Measurements from ENCODE around the gene FMC1. TPM values are rescaled to one million over a fixed set of nuclear protein-coding genes. Genes with fewer than 3 reads are reported as not detected.
"Not testable (repeated sequence)": the region's sequence is repeated elsewhere in the genome, so short reads cannot be mapped to it uniquely, and the experiment has no call there.

The FMC1 gene
- total RNA-seq, 5 donors from 2014 or later (not counting 1 experiment from before 2014, with no cell fraction given) = 3.1 to 9.8 (median 8.5) TPM

DNA sequence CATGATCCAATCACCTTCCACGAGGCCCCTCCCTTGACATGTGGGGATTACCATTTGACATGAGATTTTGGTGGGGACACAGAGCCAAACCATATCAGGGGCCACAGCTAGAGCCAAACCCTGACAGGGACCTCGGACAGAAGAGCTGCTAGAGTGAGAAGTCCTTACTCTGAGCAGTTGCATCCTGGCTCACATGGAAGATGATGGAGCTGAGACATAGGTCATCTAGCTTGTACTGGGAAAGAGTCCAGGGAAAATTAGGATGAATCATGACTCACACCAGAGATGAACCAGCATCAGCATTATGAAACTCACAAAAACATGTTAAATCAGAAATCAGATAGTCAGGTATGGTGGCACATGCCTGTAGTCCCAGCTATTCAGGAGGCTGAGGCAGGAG, 12.8 kb upstream of the FMC1 start:
- Histone ChIP-seq H3K36me3 (ENCODE audit: control insufficient read depth in 2 of 2, extremely low read depth in 1 of 2, insufficient read depth in 1 of 2, low read length in 1 of 2) (no peaks in the 10 kb centered on the region), H3K9me3 (no peaks in the 10 kb centered on the region), H3K4me3 (ENCODE audit: control insufficient read depth in 1 of 2, extremely low read depth in 1 of 2, low read length in 1 of 2) (no peak overlapping the region), H3K27me3 (replicated peaks in 1 of 2; ENCODE audit: control insufficient read depth in 2 of 2, extremely low read depth in 1 of 2, insufficient read depth in 2 of 2, low read length in 1 of 2) (no peaks in the 10 kb centered on the region), H3K4me1 (ENCODE audit: control insufficient read depth in 1 of 2, extremely low read depth in 1 of 2, insufficient read depth in 2 of 2, low read length in 2 of 2) (no peaks in the 10 kb centered on the region), H3K27ac (ENCODE audit: low read length) (no peak overlapping the region)
- ChIA-PET CTCF (interaction anchor here in 1 of 2 donors (0.7 kb wide), 1 partner anchor 11 kb away, joined by 3 read pairs; no protein-coding TSS in a partner anchor), POLR2A (no interaction called here)
- Mint-ChIP-seq H3K4me3 (no peak overlapping the region), H3K4me1 (peaks cover 13 to 14% (median 14%) of the 10 kb centered on the region in 3 donors), H3K27ac (no peak overlapping the region), H3K9me3 (peaks cover 0 to 7% (median 0%) of the 10 kb centered on the region in 3 donors), H3K36me3 (no peaks in the 10 kb centered on the region), H3K27me3 (no peaks in the 10 kb centered on the region)
- ATAC-seq (replicated peaks in 1 of 4) = no peak
- DNase-seq = no peak
- WGBS (ENCODE audit: insufficient coverage) = 71% methylated on average over 1 of the region's 2 CpGs

- H3K27me3 ChIP-seq (replicated peaks in 1 of 2; ENCODE audit: control insufficient read depth in 2 of 2, extremely low read depth in 1 of 2, insufficient read depth in 2 of 2, low read length in 1 of 2) = no peaks in the 10 kb centered on the region
- H3K9me3 Mint-ChIP-seq = peaks cover 0 to 7% (median 0%) of the 10 kb centered on the region in 3 donors
- peaks cover 13 to 14% (median 14%) of the 10 kb centered on the region in 3 donors for H3K4me1 Mint-ChIP-seq
- H3K36me3 Mint-ChIP-seq = no peaks in the 10 kb centered on the region
- no peak for ATAC-seq (replicated peaks in 1 of 4)
- H3K9me3 ChIP-seq = no peaks in the 10 kb centered on the region
- CTCF ChIA-PET = interaction anchor here in 1 of 2 donors (1.2 kb wide), 1 partner anchor 45 kb away, joined by 3 read pairs; no protein-coding TSS in a partner anchor
- no peaks in the 10 kb centered on the region for H3K36me3 ChIP-seq (ENCODE audit: control insufficient read depth in 2 of 2, extremely low read depth in 1 of 2, insufficient read depth in 1 of 2, low read length in 1 of 2)
- no peak for DNase-seq
- H3K27ac ChIP-seq (ENCODE audit: low read length) = no peak overlapping the region
- no peaks in the 10 kb centered on the region for H3K27me3 Mint-ChIP-seq
- H3K4me3 ChIP-seq (ENCODE audit: control insufficient read depth in 1 of 2, extremely low read depth in 1 of 2, low read length in 1 of 2) = no peak overlapping the region
- no peaks in the 10 kb centered on the region for H3K4me1 ChIP-seq (ENCODE audit: control insufficient read depth in 1 of 2, extremely low read depth in 1 of 2, insufficient read depth in 2 of 2, low read length in 2 of 2)
- no CpG with 5 or more reads among the region's 2 CpGs for WGBS (ENCODE audit: insufficient coverage)
- POLR2A ChIA-PET = no interaction called here
- H3K27ac Mint-ChIP-seq = no peak overlapping the region
- H3K4me3 Mint-ChIP-seq = no peak overlapping the region
Observed at GRCh38 chr7:139329119-139329518, 12.0 kb upstream of the FMC1 start.

DNA sequence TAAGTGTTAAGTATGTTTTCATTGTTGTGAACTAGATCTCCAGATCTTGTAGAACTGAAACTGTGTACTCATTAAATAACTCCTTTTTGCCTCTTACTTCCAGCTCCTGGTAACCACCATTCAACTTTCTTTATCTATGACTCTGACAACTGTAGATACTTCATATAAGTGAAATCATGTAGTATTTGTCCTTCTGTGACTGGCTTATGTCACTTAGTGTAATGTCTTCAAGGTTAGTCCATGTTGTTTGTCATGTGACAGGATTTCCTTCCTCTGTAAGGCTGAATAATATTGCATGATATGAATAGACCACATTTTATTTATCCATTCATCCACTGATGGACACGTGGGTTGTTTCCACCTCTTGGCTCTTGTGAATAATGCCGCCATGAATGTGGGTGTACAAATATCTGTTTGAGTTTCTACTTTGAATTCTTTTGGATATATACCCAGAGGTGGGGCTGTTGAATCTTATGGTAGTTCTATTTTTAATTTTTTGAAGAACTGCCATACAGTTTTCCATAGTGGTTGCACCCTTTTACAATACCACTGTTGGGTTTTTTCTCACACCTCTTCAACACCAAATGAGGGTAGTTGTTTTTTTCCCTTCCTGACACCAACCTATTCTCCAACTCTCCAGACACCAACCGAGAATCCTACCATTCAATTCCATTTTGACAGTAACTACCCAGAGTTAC, 10.7 kb upstream of the FMC1 start:
- H3K27me3 ChIP-seq (replicated peaks in 1 of 2; ENCODE audit: control insufficient read depth in 2 of 2, extremely low read depth in 1 of 2, insufficient read depth in 2 of 2, low read length in 1 of 2) = no peaks in the 10 kb centered on the region
- Mint-ChIP-seq H3K36me3 (no peaks in the 10 kb centered on the region), H3K27ac (peak overlapping the region in 1 of 2 donors; percentile 19), H3K27me3 (no peaks in the 10 kb centered on the region), H3K4me3 (no peak overlapping the region), H3K9me3 (peaks cover 0 to 7% (median 0%) of the 10 kb centered on the region in 3 donors), H3K4me1 (peaks cover 13 to 14% (median 14%) of the 10 kb centered on the region in 3 donors)
- H3K9me3 ChIP-seq = no peaks in the 10 kb centered on the region
- POLR2A ChIA-PET = no interaction called here
- no CpG with 5 or more reads among the region's 3 CpGs for WGBS (ENCODE audit: insufficient coverage)
- DNase-seq (no peak), ATAC-seq (replicated peaks in 1 of 4) (peak in 2 of 4 experiments; percentile 42 to 51)
- CTCF ChIA-PET = interaction anchor here in 1 of 2 donors (0.6 kb wide), 1 partner anchor 9 kb away, joined by 3 read pairs; no protein-coding TSS in a partner anchor
- no peaks in the 10 kb centered on the region for H3K4me1 ChIP-seq (ENCODE audit: control insufficient read depth in 1 of 2, extremely low read depth in 1 of 2, insufficient read depth in 2 of 2, low read length in 2 of 2)
- no peak overlapping the region for H3K27ac ChIP-seq (ENCODE audit: low read length)
- H3K4me3 ChIP-seq (ENCODE audit: control insufficient read depth in 1 of 2, extremely low read depth in 1 of 2, low read length in 1 of 2) = no peak overlapping the region
- H3K36me3 ChIP-seq (ENCODE audit: control insufficient read depth in 2 of 2, extremely low read depth in 1 of 2, insufficient read depth in 1 of 2, low read length in 1 of 2) = no peaks in the 10 kb centered on the region

DNA sequence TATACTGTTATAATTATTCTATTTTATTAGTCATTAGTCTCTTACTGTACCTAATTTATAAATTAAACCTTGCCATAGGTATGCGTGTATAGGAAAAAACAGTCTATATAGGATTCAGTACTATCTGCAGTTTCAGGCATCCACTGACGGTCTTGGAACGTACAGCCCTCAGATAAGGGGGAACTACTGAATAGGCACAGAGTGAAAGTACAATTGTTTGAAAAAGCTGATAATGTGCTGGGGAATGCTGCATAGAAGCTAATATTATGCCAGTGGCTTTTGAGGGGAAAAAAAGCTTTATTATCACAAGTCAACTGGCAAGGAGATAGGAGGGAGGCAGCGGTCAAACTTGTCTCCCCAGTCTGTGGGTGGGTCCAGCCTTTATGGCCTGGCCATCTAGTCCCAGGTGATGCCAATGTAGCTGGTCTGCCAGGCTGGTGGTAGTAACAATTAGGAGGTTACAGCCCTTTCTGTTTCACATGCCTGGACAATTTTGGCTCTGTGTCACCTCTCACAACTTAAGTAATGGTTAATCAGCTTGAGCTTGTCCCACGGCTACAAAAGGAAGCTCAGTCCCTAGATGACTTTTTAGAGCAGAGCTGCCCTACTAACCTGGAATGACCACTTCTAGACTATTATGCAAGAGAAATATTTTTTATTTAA, 8.3 kb upstream of the FMC1 start:
- Mint-ChIP-seq H3K4me1 (peaks cover 13 to 14% (median 14%) of the 10 kb centered on the region in 3 donors), H3K27ac (no peak overlapping the region), H3K27me3 (no peaks in the 10 kb centered on the region), H3K9me3 (peaks cover 0 to 7% (median 0%) of the 10 kb centered on the region in 3 donors), H3K4me3 (no peak overlapping the region), H3K36me3 (no peaks in the 10 kb centered on the region)
- H3K4me1 ChIP-seq (ENCODE audit: control insufficient read depth in 1 of 2, extremely low read depth in 1 of 2, insufficient read depth in 2 of 2, low read length in 2 of 2) = no peaks in the 10 kb centered on the region
- ATAC-seq (replicated peaks in 1 of 4) (no peak), DNase-seq (no peak)
- H3K9me3 ChIP-seq = no peaks in the 10 kb centered on the region
- ChIA-PET POLR2A (no interaction called here), CTCF (interaction anchor here in 1 of 2 donors (0.7 kb wide), 1 partner anchor 26 kb away, joined by 4 read pairs; no protein-coding TSS in a partner anchor)
- no peaks in the 10 kb centered on the region for H3K27me3 ChIP-seq (replicated peaks in 1 of 2; ENCODE audit: control insufficient read depth in 2 of 2, extremely low read depth in 1 of 2, insufficient read depth in 2 of 2, low read length in 1 of 2)
- H3K36me3 ChIP-seq (ENCODE audit: control insufficient read depth in 2 of 2, extremely low read depth in 1 of 2, insufficient read depth in 1 of 2, low read length in 1 of 2) = no peaks in the 10 kb centered on the region
- no peak overlapping the region for H3K27ac ChIP-seq (ENCODE audit: low read length)
- no peak overlapping the region for H3K4me3 ChIP-seq (ENCODE audit: control insufficient read depth in 1 of 2, extremely low read depth in 1 of 2, low read length in 1 of 2)
- 90% methylated on average over 3 of the region's 5 CpGs for WGBS (ENCODE audit: insufficient coverage)

DNA sequence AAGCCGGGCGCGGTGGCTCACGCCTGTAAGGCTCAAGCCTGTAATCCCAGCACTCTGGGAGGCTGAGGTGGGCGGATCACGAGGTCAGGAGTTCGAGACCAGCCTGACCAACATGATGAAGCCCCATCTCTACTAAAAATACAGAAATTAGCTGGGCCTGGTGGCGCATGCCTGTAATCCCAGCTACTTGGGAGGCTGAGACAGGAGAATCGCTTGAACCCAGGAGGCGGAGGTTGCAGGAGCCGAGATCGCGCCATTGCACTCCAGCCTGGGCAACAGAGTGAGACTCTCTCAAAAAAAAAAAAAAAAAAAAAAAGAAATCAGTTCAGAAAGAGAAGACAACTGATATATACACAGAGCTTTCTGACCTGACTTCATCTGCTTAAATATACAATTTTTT, 7.7 kb upstream of the FMC1 start:
- not testable (repeated sequence) for H3K9me3 Mint-ChIP-seq; H3K27me3 Mint-ChIP-seq; ATAC-seq (replicated peaks in 1 of 4); H3K36me3 Mint-ChIP-seq; H3K27ac Mint-ChIP-seq; H3K4me3 Mint-ChIP-seq; H3K27ac ChIP-seq (ENCODE audit: low read length); H3K27me3 ChIP-seq (replicated peaks in 1 of 2; ENCODE audit: control insufficient read depth in 2 of 2, extremely low read depth in 1 of 2, insufficient read depth in 2 of 2, low read length in 1 of 2); DNase-seq; H3K4me1 ChIP-seq (ENCODE audit: control insufficient read depth in 1 of 2, extremely low read depth in 1 of 2, insufficient read depth in 2 of 2, low read length in 2 of 2); H3K4me3 ChIP-seq (ENCODE audit: control insufficient read depth in 1 of 2, extremely low read depth in 1 of 2, low read length in 1 of 2); H3K36me3 ChIP-seq (ENCODE audit: control insufficient read depth in 2 of 2, extremely low read depth in 1 of 2, insufficient read depth in 1 of 2, low read length in 1 of 2); H3K9me3 ChIP-seq
- POLR2A ChIA-PET = interaction anchor here in 1 of 2 donors (0.6 to 0.7 kb wide), 2 partner anchors 27 to 52 kb away, joined by 3 to 6 read pairs; no protein-coding TSS in a partner anchor
- CTCF ChIA-PET = interaction anchor here in 1 of 2 donors (0.7 kb wide), 2 partner anchors 25 to 951 kb away, joined by 4 to 5 read pairs; no protein-coding TSS in a partner anchor
- H3K4me1 Mint-ChIP-seq = peaks cover 13 to 14% (median 14%) of the 10 kb centered on the region in 3 donors
- WGBS (ENCODE audit: insufficient coverage) = 100% methylated on average over 1 of the region's 13 CpGs

GRCh38 chr7:139334399-139335150, 6.6 kb upstream of the FMC1 start:
- H3K27ac ChIP-seq (ENCODE audit: low read length) = no peak overlapping the region
- H3K4me3 ChIP-seq (ENCODE audit: control insufficient read depth in 1 of 2, extremely low read depth in 1 of 2, low read length in 1 of 2) = no peak overlapping the region
- DNase-seq (no peak), ATAC-seq (replicated peaks in 1 of 4) (no peak)
- Mint-ChIP-seq H3K36me3 (no peaks in the 10 kb centered on the region), H3K4me1 (peaks cover 18 to 21% (median 19%) of the 10 kb centered on the region in 3 donors), H3K4me3 (no peak overlapping the region), H3K27me3 (no peaks in the 10 kb centered on the region), H3K9me3 (peaks cover 0 to 7% (median 3%) of the 10 kb centered on the region in 3 donors), H3K27ac (no peak overlapping the region)
- CTCF ChIA-PET = interaction anchor here in 1 of 2 donors (0.7 kb wide), 1 partner anchor 949 kb away, joined by 5 read pairs; no protein-coding TSS in a partner anchor
- 89% methylated on average over 2 of the region's 4 CpGs for WGBS (ENCODE audit: insufficient coverage)
- no peaks in the 10 kb centered on the region for H3K9me3 ChIP-seq
- H3K27me3 ChIP-seq (replicated peaks in 1 of 2; ENCODE audit: control insufficient read depth in 2 of 2, extremely low read depth in 1 of 2, insufficient read depth in 2 of 2, low read length in 1 of 2) = no peaks in the 10 kb centered on the region
- no peaks in the 10 kb centered on the region for H3K36me3 ChIP-seq (ENCODE audit: control insufficient read depth in 2 of 2, extremely low read depth in 1 of 2, insufficient read depth in 1 of 2, low read length in 1 of 2)
- POLR2A ChIA-PET = interaction anchor here in 1 of 2 donors (0.5 kb wide), 2 partner anchors 20 to 28 kb away, joined by 3 read pairs; no protein-coding TSS in a partner anchor
- H3K4me1 ChIP-seq (ENCODE audit: control insufficient read depth in 1 of 2, extremely low read depth in 1 of 2, insufficient read depth in 2 of 2, low read length in 2 of 2) = peaks cover 0 to 2% of the 10 kb centered on the region in 2 experiments

Data from T-cell (primary cell).